ENCODE results near the gene PLCZ1.

- no peak for TF ChIP-seq POLR2A (IDR thresholded peaks at IDR 0.05)
- no peak for TF ChIP-seq CTCF (IDR thresholded peaks at IDR 0.05)
These were observed 48.0 kb downstream of the PLCZ1 start for GRCh38 chr12:18689771-18690170.

Data from Peyer's patch (tissue), 4 donors.